H9 (cell line): ENCODE results near the gene MYD88. TPM values are rescaled to one million over a fixed set of nuclear protein-coding genes. Genes with fewer than 3 reads are reported as not detected.

ENCODE experiments used
- DNase-seq: peaks from one replicate; pipeline ENCODE4 v3.0.0-alpha.2; 2017
- H2AFZ ChIP-seq: one replicate; pipeline ENCODE4 v1.6.1; 2013; ENCODE audit warnings: mild to moderate bottlenecking, low read length, control low read depth, moderate library complexity
- H2AK5ac ChIP-seq: 2 replicates; pipeline ENCODE4 v1.6.1; 2013; ENCODE audit warnings: low read length, control low read depth, mixed read lengths; ENCODE audit not compliant: insufficient read length
- H2BK120ac ChIP-seq: one replicate; pipeline ENCODE4 v1.6.1; 2013; ENCODE audit warnings: low read depth, mild to moderate bottlenecking, low read length, control low read depth, inconsistent platforms; ENCODE audit not compliant: poor library complexity, severe bottlenecking
- H2BK12ac ChIP-seq: 2 replicates; pipeline ENCODE4 v1.6.1; 2013; ENCODE audit warnings: low read length, control low read depth, mixed read lengths, low read depth; ENCODE audit not compliant: insufficient read length
- H2BK15ac ChIP-seq: 2 replicates; pipeline ENCODE4 v1.6.1; 2013; ENCODE audit warnings: low read depth, low read length, control low read depth
- H2BK20ac ChIP-seq: one replicate; pipeline ENCODE4 v1.6.1; 2013; ENCODE audit warnings: low read depth, mild to moderate bottlenecking, low read length, control low read depth, inconsistent platforms; ENCODE audit not compliant: poor library complexity, severe bottlenecking
- H2BK5ac ChIP-seq: 2 replicates; pipeline ENCODE4 v1.6.1; 2013; ENCODE audit warnings: low read length, control low read depth, mixed read lengths; ENCODE audit not compliant: insufficient read length
- H3K14ac ChIP-seq: 2 replicates; pipeline ENCODE4 v1.6.1; 2013; ENCODE audit warnings: low read length, control low read depth; ENCODE audit not compliant: insufficient read depth
- H3K18ac ChIP-seq: 2 replicates; pipeline ENCODE4 v1.6.1; 2013; ENCODE audit warnings: low read depth, mild to moderate bottlenecking, mixed read lengths, low read length, control low read depth; ENCODE audit not compliant: insufficient read length
- H3K23ac ChIP-seq: 2 replicates; pipeline ENCODE4 v1.6.1; 2013; ENCODE audit warnings: low read length, control low read depth, mixed read lengths, low read depth; ENCODE audit not compliant: insufficient read length
- H3K23me2 ChIP-seq: 2 replicates; pipeline ENCODE4 v1.6.1; 2013; ENCODE audit warnings: low read depth, mild to moderate bottlenecking, mixed read lengths, low read length, control low read depth; ENCODE audit not compliant: insufficient read length, poor library complexity, severe bottlenecking
- H3K27ac ChIP-seq: 2 replicates; pipeline ENCODE4 v1.5.1; 2013; ENCODE audit warnings: low read length, control low read depth, mixed read lengths, low read depth; ENCODE audit not compliant: insufficient read length
- H3K27me3 ChIP-seq: 2 replicates; pipeline ENCODE4 v1.6.1; 2013; ENCODE audit warnings: low read length, control low read depth, inconsistent platforms; ENCODE audit not compliant: insufficient read depth
- H3K4ac ChIP-seq: 2 replicates; pipeline ENCODE4 v1.6.1; 2013; ENCODE audit warnings: low read depth, mild to moderate bottlenecking, control low read depth, inconsistent platforms, low read length, moderate library complexity
- H3K4me1 ChIP-seq: 2 replicates; pipeline ENCODE4 v1.6.1; 2013; ENCODE audit warnings: low read length, control low read depth, inconsistent platforms; ENCODE audit not compliant: insufficient read depth
- H3K4me2 ChIP-seq: 2 replicates; pipeline ENCODE4 v1.6.1; 2013; ENCODE audit warnings: low read length, control low read depth, mixed read lengths; ENCODE audit not compliant: insufficient read length, insufficient read depth
- H3K56ac ChIP-seq: 2 replicates; pipeline ENCODE4 v1.6.1; 2013; ENCODE audit warnings: low read depth, mild to moderate bottlenecking, mixed read lengths, low read length, control low read depth; ENCODE audit not compliant: insufficient read length
- H3K79me1 ChIP-seq: 2 replicates; pipeline ENCODE4 v1.6.1; 2013; ENCODE audit warnings: low read depth, mild to moderate bottlenecking, moderate library complexity, low read length, control low read depth, inconsistent platforms; ENCODE audit not compliant: insufficient read depth, poor library complexity, severe bottlenecking
- H3K79me2 ChIP-seq: 2 replicates; pipeline ENCODE4 v1.6.1; 2013; ENCODE audit warnings: low read length, control low read depth, inconsistent platforms; ENCODE audit not compliant: insufficient read depth
- H3K9ac ChIP-seq: 2 replicates; pipeline ENCODE4 v1.6.1; 2013; ENCODE audit warnings: low read length, control low read depth, mixed read lengths; ENCODE audit not compliant: insufficient read length; ENCODE audit errors: extremely low read depth
- H3K9me3 ChIP-seq: one replicate; pipeline ENCODE4 v1.6.1; 2013; ENCODE audit warnings: low read depth, low read length, inconsistent platforms; ENCODE audit not compliant: control insufficient read depth
- H3T11ph ChIP-seq: one replicate; pipeline ENCODE4 v1.6.1; 2013; ENCODE audit warnings: mild to moderate bottlenecking, low read length, control low read depth, inconsistent platforms
- H4K20me1 ChIP-seq: one replicate; pipeline ENCODE4 v1.6.1; 2013; ENCODE audit not compliant: control insufficient read depth, insufficient read length, insufficient read depth
- H4K5ac ChIP-seq: 2 replicates; pipeline ENCODE4 v1.6.1; 2013; ENCODE audit warnings: low read depth, mild to moderate bottlenecking, mixed read lengths, low read length, control low read depth; ENCODE audit not compliant: insufficient read length
- H4K8ac ChIP-seq: replicated peaks from 2 replicates; pipeline ENCODE4 v1.6.1; 2013; ENCODE audit warnings: low read length, control low read depth, mixed read lengths, low read depth; ENCODE audit not compliant: insufficient read length
- H4K91ac ChIP-seq: 2 replicates; pipeline ENCODE4 v1.6.1; 2013; ENCODE audit warnings: low read depth, mild to moderate bottlenecking, moderate library complexity, mixed read lengths, low read length, control low read depth; ENCODE audit not compliant: insufficient read length
- H3K27ac Mint-ChIP-seq, 3 experiments: 2 replicates in 2 of 3; 3 replicates in 1 of 3; pipeline ENCODE4 v1.8.0; 2020 to 2021; ENCODE audit warnings: mixed read lengths in 3 of 3, mild to moderate bottlenecking in 1 of 3, moderate library complexity in 1 of 3
- H3K27me3 Mint-ChIP-seq: 2 replicates; pipeline ENCODE4 v1.8.0; 2021; ENCODE audit warnings: low read depth, mild to moderate bottlenecking, moderate library complexity, mixed read lengths
- H3K36me3 Mint-ChIP-seq, 3 experiments: 2 replicates in 2 of 3; 3 replicates in 1 of 3; pipeline ENCODE4 v1.8.0; 2020 to 2021; ENCODE audit warnings: low read depth in 3 of 3, mixed read lengths in 3 of 3; ENCODE audit not compliant: insufficient read depth in 1 of 3
- H3K4me1 Mint-ChIP-seq, 2 experiments: 2 replicates each; pipeline ENCODE4 v1.8.0; 2020; ENCODE audit warnings: mixed read lengths in 2 of 2
- H3K4me3 Mint-ChIP-seq, 2 experiments: 2 replicates in 1 of 2; 3 replicates in 1 of 2; pipeline ENCODE4 v1.8.0; 2020 to 2021; ENCODE audit warnings: mild to moderate bottlenecking in 2 of 2, mixed read lengths in 2 of 2, moderate library complexity in 1 of 2
- H3K9me3 Mint-ChIP-seq, 2 experiments: 2 replicates in 1 of 2; 3 replicates in 1 of 2; pipeline ENCODE4 v1.8.0; 2020; ENCODE audit warnings: mild to moderate bottlenecking in 2 of 2, mixed read lengths in 2 of 2, moderate library complexity in 1 of 2
- WGBS: extraction: QIAGEN DNeasy Blood & Tissue Kit; methylation state at CpG from one replicate; pipeline ENCODE4 v1.1.7; 2013; ENCODE audit warnings: missing lambda C conversion rate, low lambda C conversion rate, mixed read lengths; ENCODE audit not compliant: insufficient read length; ENCODE audit errors: extremely low coverage; 5-methylcytosine and 5-hydroxymethylcytosine counted together
- total RNA-seq: library from RNA; stranded (reverse); gene quantifications from 2 replicates; pipeline ENCODE4 v1.2.1, GENCODE V29; 2021
- TF ChIP-seq, protein P1 (sequence below): fragments of 200-600 bp; sonication (generic); conservative IDR thresholded peaks from 3 replicates; pipeline ENCODE4 v1.8.0; 2021; ENCODE audit warnings: antibody characterized with exemption, mild to moderate bottlenecking

Gene MYD88
- total RNA-seq, 1 experiment from 2014 or later = 33.4 TPM

DNA sequence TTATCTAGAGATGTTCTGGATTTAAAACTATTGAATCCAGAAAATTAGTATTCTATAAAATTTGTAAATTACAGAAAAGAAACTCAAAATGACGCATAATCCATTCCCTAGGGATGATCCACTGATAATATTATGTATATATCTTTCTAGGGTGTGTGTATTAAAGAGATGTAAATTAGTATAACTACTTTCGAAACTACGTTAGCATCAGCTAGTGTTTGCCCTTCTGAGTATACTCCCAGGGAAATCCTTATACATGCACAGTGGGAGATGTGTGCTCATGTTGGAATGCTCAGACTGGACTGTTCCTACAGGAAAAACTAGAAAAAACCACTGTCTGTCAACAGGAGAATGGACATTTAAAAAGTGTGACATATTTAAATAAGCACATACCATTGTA, 38.0 kb upstream of the MYD88 start:
- Histone ChIP-seq H3K27ac (no peak overlapping the region), H3T11ph (no peak overlapping the region), H2BK20ac (no peak overlapping the region), H3K27me3 (no peaks in the 10 kb centered on the region; the same call in 1 of the 2 replicates), H2BK15ac (no peak overlapping the region), H3K4ac (no peak overlapping the region), H4K91ac (no peak overlapping the region), H2BK5ac (no peak overlapping the region), H2BK120ac (no peak overlapping the region), H2AFZ (no peak overlapping the region), H3K23me2 (no peaks in the 10 kb centered on the region), H4K5ac (no peak overlapping the region), H4K8ac (no peak overlapping the region), H3K79me2 (no peaks in the 10 kb centered on the region), H3K14ac (no peak overlapping the region), H3K56ac (no peak overlapping the region), H3K4me1 (peaks cover 3% of the 10 kb centered on the region; the same call in 1 of the 2 replicates), H3K9me3 (no peaks in the 10 kb centered on the region), H3K4me2 (no peak overlapping the region), H3K23ac (no peak overlapping the region), H3K79me1 (no peaks in the 10 kb centered on the region), H2AK5ac (no peak overlapping the region), H4K20me1 (no peaks in the 10 kb centered on the region), H3K18ac (no peak overlapping the region), H3K9ac (no peak overlapping the region), H2BK12ac (no peak overlapping the region)
- WGBS = no CpG with 5 or more reads among the region's 3 CpGs
- TF ChIP-seq, protein P1, sequence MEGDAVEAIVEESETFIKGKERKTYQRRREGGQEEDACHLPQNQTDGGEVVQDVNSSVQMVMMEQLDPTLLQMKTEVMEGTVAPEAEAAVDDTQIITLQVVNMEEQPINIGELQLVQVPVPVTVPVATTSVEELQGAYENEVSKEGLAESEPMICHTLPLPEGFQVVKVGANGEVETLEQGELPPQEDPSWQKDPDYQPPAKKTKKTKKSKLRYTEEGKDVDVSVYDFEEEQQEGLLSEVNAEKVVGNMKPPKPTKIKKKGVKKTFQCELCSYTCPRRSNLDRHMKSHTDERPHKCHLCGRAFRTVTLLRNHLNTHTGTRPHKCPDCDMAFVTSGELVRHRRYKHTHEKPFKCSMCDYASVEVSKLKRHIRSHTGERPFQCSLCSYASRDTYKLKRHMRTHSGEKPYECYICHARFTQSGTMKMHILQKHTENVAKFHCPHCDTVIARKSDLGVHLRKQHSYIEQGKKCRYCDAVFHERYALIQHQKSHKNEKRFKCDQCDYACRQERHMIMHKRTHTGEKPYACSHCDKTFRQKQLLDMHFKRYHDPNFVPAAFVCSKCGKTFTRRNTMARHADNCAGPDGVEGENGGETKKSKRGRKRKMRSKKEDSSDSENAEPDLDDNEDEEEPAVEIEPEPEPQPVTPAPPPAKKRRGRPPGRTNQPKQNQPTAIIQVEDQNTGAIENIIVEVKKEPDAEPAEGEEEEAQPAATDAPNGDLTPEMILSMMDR = no peak
- Mint-ChIP-seq H3K27me3 (peaks cover 14% of the 10 kb centered on the region), H3K27ac (no peak overlapping the region), H3K36me3 (peaks cover 0 to 2% (median 0%) of the 10 kb centered on the region in 3 experiments; a peak in 1 of 7 replicates), H3K4me3 (no peak overlapping the region), H3K4me1 (peaks cover 30 to 33% of the 10 kb centered on the region in 2 experiments), H3K9me3 (peaks cover 2 to 4% of the 10 kb centered on the region in 2 experiments; a peak in 4 of 5 replicates)
- no peak for DNase-seq
